GM21447 (cell line): ENCODE data around the gene OTOR.

Experiments
- ATAC-seq: cut with Tn5 transposase; IDR thresholded peaks from one replicate; pipeline ENCODE4 v1.9.1; 2021; ENCODE audit not compliant: unreplicated experiment

The OTOR gene

GRCh38 chr20:16747291-16747811 is 807 bp upstream of the OTOR start:
- no peak for ATAC-seq

- ATAC-seq: no peak
Observed at GRCh38 chr20:16749573-16749972, 1.4 kb downstream of the OTOR start.

- ATAC-seq: no peak
Observed at GRCh38 chr20:16752082-16752481, 3.9 kb downstream of the OTOR start.

DNA sequence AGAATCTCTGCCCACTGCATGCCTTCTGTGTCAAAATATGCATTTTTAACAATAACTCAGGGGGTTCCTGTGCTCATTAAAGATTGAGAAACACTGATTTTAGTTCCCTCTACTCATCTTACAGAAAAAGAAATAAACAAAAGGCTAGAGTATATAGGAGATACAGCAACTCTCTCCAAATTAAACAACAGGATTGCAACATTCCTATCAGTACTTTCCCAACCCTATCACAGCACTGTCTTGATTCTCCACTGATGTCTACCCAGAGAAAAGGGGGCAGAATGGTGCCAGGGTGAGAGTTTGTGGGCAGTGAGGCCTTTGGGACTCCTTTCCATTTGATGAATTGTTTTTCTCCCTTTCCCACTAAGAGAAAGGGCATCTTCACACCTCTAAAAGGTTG is 4.7 kb downstream of the OTOR start:
- ATAC-seq: no peak

DNA sequence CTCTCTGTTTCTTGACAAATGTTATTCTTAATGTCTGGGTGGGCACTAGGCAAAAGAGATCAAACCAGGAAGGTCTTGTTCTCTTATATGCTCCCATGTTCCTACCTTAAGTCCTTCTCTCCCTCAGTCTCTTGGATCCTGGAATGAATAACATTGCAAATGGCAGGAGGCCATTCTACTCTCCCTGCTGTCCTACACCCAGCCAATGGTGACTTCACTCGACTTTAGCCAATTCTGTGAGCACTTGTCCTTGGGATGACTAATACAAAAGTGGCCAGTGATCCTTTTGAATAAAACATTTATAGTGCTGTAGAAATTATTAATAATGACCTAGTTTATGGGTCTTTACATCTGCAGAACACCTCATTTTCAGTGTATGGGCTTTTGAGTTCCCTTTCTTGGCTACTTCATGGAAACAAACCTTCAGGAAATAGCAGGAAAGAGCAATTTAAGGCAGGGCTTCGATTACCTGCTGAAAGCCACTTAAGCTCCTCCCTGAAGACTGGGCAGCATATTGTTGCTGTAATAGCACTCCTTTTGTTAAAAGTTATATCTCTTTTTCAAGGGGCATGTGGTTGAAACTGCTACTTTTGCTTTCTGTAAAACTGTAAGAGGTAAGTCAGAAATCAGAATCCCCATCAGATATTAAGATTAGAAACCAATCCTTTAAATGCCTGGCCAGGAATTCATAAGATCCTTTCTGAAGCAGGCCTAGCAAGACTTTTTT is 10.5 kb downstream of the OTOR start:
- no peak for ATAC-seq

GRCh38 chr20:16759181-16759563 is 11.0 kb downstream of the OTOR start:
- ATAC-seq: no peak

GRCh38 chr20:16760431-16761304 is 12.5 kb downstream of the OTOR start:
- no peak for ATAC-seq

DNA sequence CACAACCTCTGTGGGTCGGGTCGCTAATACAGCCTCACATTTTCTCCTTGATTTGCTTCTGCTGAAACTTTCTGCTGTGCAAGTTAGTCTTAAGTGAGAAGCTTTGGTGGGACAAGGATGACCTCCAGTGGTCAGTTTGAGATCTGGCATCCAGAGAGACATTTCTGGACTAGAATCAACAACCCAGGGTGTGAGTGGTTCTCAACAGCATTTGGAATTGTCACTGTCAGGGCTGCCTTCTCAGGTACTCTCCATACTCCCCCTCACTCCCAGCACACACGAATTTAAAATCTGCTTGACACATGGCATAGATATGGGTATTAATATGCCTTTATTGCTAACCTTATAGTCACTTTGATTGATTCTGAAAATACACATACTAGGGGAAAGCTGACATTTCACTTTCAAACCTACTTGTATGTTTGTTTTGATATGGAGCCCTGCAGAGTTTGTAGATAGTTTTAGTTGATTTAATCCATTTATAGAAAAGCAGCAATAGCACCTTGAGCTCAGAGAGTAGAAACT is 13.2 kb downstream of the OTOR start:
- ATAC-seq: no peak

DNA sequence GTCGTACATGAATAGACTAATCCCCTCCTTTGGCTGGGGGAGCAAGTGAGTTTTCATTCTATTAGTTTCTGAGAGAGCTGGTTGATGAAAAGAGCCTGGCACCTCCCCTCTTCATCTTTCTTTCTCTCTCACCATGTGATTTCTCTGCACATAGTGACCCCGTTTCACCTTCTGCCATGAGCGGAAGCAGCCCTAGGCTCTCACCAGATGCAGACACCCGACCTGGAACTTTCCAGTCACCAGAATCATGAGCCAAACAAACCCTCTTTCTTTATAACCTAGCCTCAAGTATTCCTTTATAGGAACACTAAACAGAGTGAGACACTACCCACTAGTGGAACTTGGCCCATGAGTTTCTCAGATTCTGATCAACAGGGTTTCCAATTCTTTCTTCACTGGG is 16.4 kb downstream of the OTOR start:
- no peak for ATAC-seq

- no peak for ATAC-seq
Observed at GRCh38 chr20:16771213-16771612, 23.1 kb downstream of the OTOR start.

DNA sequence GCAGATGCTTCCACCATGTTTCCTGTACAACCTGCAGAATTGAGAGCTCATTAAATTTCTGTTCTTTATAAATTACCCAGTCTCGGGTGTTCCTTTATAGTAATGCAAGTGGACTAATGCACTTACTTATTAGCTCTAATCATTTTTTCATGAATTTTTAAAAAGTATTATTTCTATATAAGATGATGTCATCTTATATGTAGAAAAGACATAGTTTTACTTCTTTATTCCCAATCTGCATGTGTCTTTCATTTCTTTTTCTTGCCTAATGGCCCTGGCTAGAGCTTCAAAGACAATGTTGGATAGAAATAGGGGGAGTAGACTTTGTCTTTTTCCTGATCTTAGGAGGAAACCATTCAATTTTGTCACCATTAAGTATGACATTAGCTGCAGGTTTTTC is 27.8 kb downstream of the OTOR start:
- ATAC-seq: no peak

GRCh38 chr20:16777126-16777525 is 29.0 kb downstream of the OTOR start:
- no peak for ATAC-seq

DNA sequence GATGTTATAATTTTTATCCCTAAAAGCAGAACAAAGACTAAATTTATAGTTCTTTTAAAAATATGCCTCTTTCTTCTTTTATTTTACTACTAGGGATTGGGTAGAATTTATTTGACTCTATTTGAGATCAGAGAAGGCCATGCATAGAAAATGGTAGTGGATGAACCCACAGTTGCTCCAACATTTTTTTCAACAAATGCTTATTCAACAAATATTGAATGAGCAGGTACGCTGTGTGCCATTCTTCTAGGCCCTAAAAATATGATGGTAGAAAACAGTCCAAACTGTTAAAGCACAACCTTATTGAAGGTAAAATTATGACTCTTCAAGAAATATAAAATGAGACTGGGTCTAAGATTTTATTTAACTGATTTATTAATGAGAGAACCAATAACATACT is 30.0 kb downstream of the OTOR start:
- ATAC-seq: no peak

- ATAC-seq: no peak
Observed at GRCh38 chr20:16781496-16781895, 33.3 kb downstream of the OTOR start.

GRCh38 chr20:16785226-16785625 is 37.1 kb downstream of the OTOR start:
- no peak for ATAC-seq
